ENCODE measurements around the gene MOB3B. TPM values are rescaled to one million over a fixed set of nuclear protein-coding genes. Genes with fewer than 3 reads are reported as not detected.

MOB3B gene
- polyA plus RNA-seq, 2 of the 4 experiments (the other 2 are of a cell fraction) = 6.0 to 6.4 TPM

- Histone ChIP-seq H3K4me3 (no peak overlapping the region), H3K27ac (peak overlapping the region in 1 of 2 experiments; percentile 51; a peak in 2 of 6 replicates), H3K4me2 (peak overlapping the region; percentile 32; the same call in 2 of the 3 replicates), H3K9me3 (no peaks in the 10 kb centered on the region), H3K4me1 (peaks cover 43% of the 10 kb centered on the region)
- TF ChIP-seq EHF (CRISPR knock-in tag; IDR thresholded peaks at IDR 0.05) = no peak
- no peak for TF ChIP-seq NR3C1 (IDR thresholded peaks at IDR 0.05)
- no peak for TF ChIP-seq NPAS2 (CRISPR knock-in tag; IDR thresholded peaks at IDR 0.05; ENCODE audit: borderline replicate concordance)
- no peak for TF ChIP-seq HDAC2 (IDR thresholded peaks at IDR 0.05)
- no peak for TF ChIP-seq PHF8 (IDR thresholded peaks at IDR 0.05; ENCODE audit: borderline replicate concordance, low read depth)
- TF ChIP-seq RNF2 (IDR thresholded peaks at IDR 0.05; ENCODE audit: borderline replicate concordance, low read depth) = no peak
- TF ChIP-seq HOXB13 (CRISPR knock-in tag; IDR thresholded peaks at IDR 0.05; ENCODE audit: low read depth) = no peak
- TF ChIP-seq ATOH8 (CRISPR knock-in tag; IDR thresholded peaks at IDR 0.05; ENCODE audit: low read depth) = no peak
- TF ChIP-seq KDM5A (IDR thresholded peaks at IDR 0.05) = no peak
- TF ChIP-seq CBX8 (IDR thresholded peaks at IDR 0.05) = no peak
- no peak for TF ChIP-seq SMC3 (IDR thresholded peaks at IDR 0.05)
- no peak for TF ChIP-seq USF2 (IDR thresholded peaks at IDR 0.05)
- TF ChIP-seq BCL3 (IDR thresholded peaks at IDR 0.05) = no peak
- TF ChIP-seq HOXA7 (CRISPR knock-in tag; IDR thresholded peaks at IDR 0.05) = no peak
- ATAC-seq (no peak), DNase-seq (ENCODE audit: low read depth in 1 of 2, low spot score in 1 of 2) (peak in 1 of 2 experiments; percentile 4), FAIRE-seq (peak; percentile 65)
- ChIA-PET POLR2A (no interaction called here), CTCF (interaction anchor here (2.6 to 3.6 kb wide), 2 partner anchors 10 to 67 kb away, joined by 15 to 23 read pairs; partner anchors contain the start of gene MOB3B)
- WGBS (ENCODE audit: missing lambda C conversion rate) = 36% methylated on average over 2 of the region's 2 CpGs
Observed at GRCh38 chr9:27462434-27462833, 67.2 kb downstream of the MOB3B start.

- ATAC-seq = peak; percentile 80 to 88
- H3K9me3 ChIP-seq = no peaks in the 10 kb centered on the region
- ChIA-PET POLR2A (no interaction called here), CTCF (interaction anchor here (1.0 to 3.6 kb wide), 11 partner anchors 8 to 127 kb away, joined by 3 to 23 read pairs (median 4); partner anchors contain the start of gene MOB3B)
- peaks cover 43% of the 10 kb centered on the region for H3K4me1 ChIP-seq
- H3K4me2 ChIP-seq = peak overlapping the region; percentile 66
- FAIRE-seq = peak; percentile 86
- peak; percentile 36 to 63 for DNase-seq (ENCODE audit: low read depth in 1 of 2, low spot score in 1 of 2)
- H3K4me3 ChIP-seq = no peak overlapping the region; the same call in 2 of the 3 replicates
- WGBS (ENCODE audit: missing lambda C conversion rate) = 32% methylated on average over 5 of the region's 5 CpGs
- H3K27ac ChIP-seq = peak overlapping the region; percentile 60 to 79
- TF ChIP-seq CTCF (IDR thresholded peaks at IDR 0.05) (no peak), JUNB (IDR thresholded peaks at IDR 0.05) (peak; percentile 49; the same call in 1 of the 2 replicates), CBX8 (IDR thresholded peaks at IDR 0.05) (no peak), RNF2 (IDR thresholded peaks at IDR 0.05; ENCODE audit: borderline replicate concordance, low read depth) (no peak), MAX (IDR thresholded peaks at IDR 0.05) (no peak), KDM1A (IDR thresholded peaks at IDR 0.05; ENCODE audit: low read depth) (no peak), CEBPB (IDR thresholded peaks at IDR 0.05) (no peak), GATA3 (IDR thresholded peaks at IDR 0.05; ENCODE audit: borderline replicate concordance) (peak; percentile 58; the same call in 1 of the 2 replicates), RFX5 (IDR thresholded peaks at IDR 0.05) (no peak), ZC3H11A (IDR thresholded peaks at IDR 0.05) (no peak), EHF (CRISPR knock-in tag; IDR thresholded peaks at IDR 0.05) (no peak), CBX2 (IDR thresholded peaks at IDR 0.05; ENCODE audit: borderline replicate concordance, low read depth) (no peak), HOXB5 (CRISPR knock-in tag; IDR thresholded peaks at IDR 0.05) (no peak), RCOR1 (IDR thresholded peaks at IDR 0.05; ENCODE audit: low read depth, low read length) (no peak), HEYL (CRISPR knock-in tag; IDR thresholded peaks at IDR 0.05) (no peak), JUN (IDR thresholded peaks at IDR 0.05) (peak in 1 of 2 experiments; percentile 41; a peak in 2 of 5 replicates), MAFK (IDR thresholded peaks at IDR 0.05; ENCODE audit: partially characterized antibody) (no peak), ESRRA (IDR thresholded peaks at IDR 0.05; ENCODE audit: borderline replicate concordance, low read length) (no peak), EP300 (IDR thresholded peaks at IDR 0.05) (peak; percentile 21 to 71; a peak in 3 of 5 replicates), FOXS1 (CRISPR knock-in tag; IDR thresholded peaks at IDR 0.05) (no peak), CHD4 (IDR thresholded peaks at IDR 0.05; ENCODE audit: borderline replicate concordance) (no peak), POLR2AphosphoS2 (conservative IDR thresholded peaks at IDR 0.05; ENCODE audit: low read length) (no peak), FOSL2 (IDR thresholded peaks at IDR 0.05) (peak; percentile 40; the same call in 1 of the 2 replicates), FOSL2 (CRISPR knock-in tag; IDR thresholded peaks at IDR 0.05) (peak; percentile 28; the same call in 1 of the 2 replicates)
Observed at GRCh38 chr9:27460226-27461023, 69.2 kb downstream of the MOB3B start.
